ENCODE results near the gene FAM81B.

Gene FAM81B

GRCh38 chr5:95440825-95441224, 49.7 kb downstream of the FAM81B start:
- TF ChIP-seq POLR2AphosphoS5 (IDR thresholded peaks at IDR 0.05; ENCODE audit: low read depth, low read length) (no peak), SIN3A (IDR thresholded peaks at IDR 0.05; ENCODE audit: borderline replicate concordance, insufficient read depth, low read length) (no peak), FOXP2 (optimal IDR thresholded peaks at IDR 0.05; ENCODE audit: borderline replicate concordance, extremely low read depth, extremely low read length, insufficient read depth) (no peak), TAF1 (IDR thresholded peaks at IDR 0.05; ENCODE audit: borderline replicate concordance, insufficient read depth, low read length) (no peak), REST (IDR thresholded peaks at IDR 0.05; ENCODE audit: insufficient read depth in 1 of 2, low read depth in 2 of 2, low read length in 2 of 2) (no peak)

GRCh38 chr5:95441636-95442035, 50.5 kb downstream of the FAM81B start:
- no peak for TF ChIP-seq TAF1 (IDR thresholded peaks at IDR 0.05; ENCODE audit: borderline replicate concordance, insufficient read depth, low read length)
- no peak for TF ChIP-seq REST (IDR thresholded peaks at IDR 0.05; ENCODE audit: insufficient read depth in 1 of 2, low read depth in 2 of 2, low read length in 2 of 2)
- TF ChIP-seq SIN3A (IDR thresholded peaks at IDR 0.05; ENCODE audit: borderline replicate concordance, insufficient read depth, low read length), result no peak
- TF ChIP-seq FOXP2 (optimal IDR thresholded peaks at IDR 0.05; ENCODE audit: borderline replicate concordance, extremely low read depth, extremely low read length, insufficient read depth), result no peak
- TF ChIP-seq POLR2AphosphoS5 (IDR thresholded peaks at IDR 0.05; ENCODE audit: low read depth, low read length), result no peak

GRCh38 chr5:95445442-95445841, 54.3 kb downstream of the FAM81B start:
- TF ChIP-seq REST (IDR thresholded peaks at IDR 0.05; ENCODE audit: insufficient read depth in 1 of 2, low read depth in 2 of 2, low read length in 2 of 2) (no peak), FOXP2 (optimal IDR thresholded peaks at IDR 0.05; ENCODE audit: borderline replicate concordance, extremely low read depth, extremely low read length, insufficient read depth) (no peak), TAF1 (IDR thresholded peaks at IDR 0.05; ENCODE audit: borderline replicate concordance, insufficient read depth, low read length) (no peak), SIN3A (IDR thresholded peaks at IDR 0.05; ENCODE audit: borderline replicate concordance, insufficient read depth, low read length) (no peak), POLR2AphosphoS5 (IDR thresholded peaks at IDR 0.05; ENCODE audit: low read depth, low read length) (no peak)

GRCh38 chr5:95445995-95446394, 54.8 kb downstream of the FAM81B start:
- TF ChIP-seq REST (IDR thresholded peaks at IDR 0.05; ENCODE audit: insufficient read depth in 1 of 2, low read depth in 2 of 2, low read length in 2 of 2), result no peak
- no peak for TF ChIP-seq SIN3A (IDR thresholded peaks at IDR 0.05; ENCODE audit: borderline replicate concordance, insufficient read depth, low read length)
- no peak for TF ChIP-seq TAF1 (IDR thresholded peaks at IDR 0.05; ENCODE audit: borderline replicate concordance, insufficient read depth, low read length)
- TF ChIP-seq POLR2AphosphoS5 (IDR thresholded peaks at IDR 0.05; ENCODE audit: low read depth, low read length), result no peak
- no peak for TF ChIP-seq FOXP2 (optimal IDR thresholded peaks at IDR 0.05; ENCODE audit: borderline replicate concordance, extremely low read depth, extremely low read length, insufficient read depth)
